Astrocyte (in vitro differentiated cells and primary cell): ENCODE results near the gene P2RY8.

Source experiments
- EZH2 ChIP-seq: IDR thresholded peaks from 2 replicates; pipeline ENCODE4 v1.6.1; 2012; ENCODE audit warnings: mild to moderate bottlenecking, low read length, inconsistent platforms; ENCODE audit not compliant: insufficient read depth
- TF ChIP-seq, protein P1 (sequence below): IDR thresholded peaks from 2 replicates; pipeline ENCODE4 v1.5.1; 2011; ENCODE audit warnings: low read depth, mild to moderate bottlenecking, inconsistent platforms, low read length, moderate library complexity; ENCODE audit not compliant: insufficient read depth

DNA sequence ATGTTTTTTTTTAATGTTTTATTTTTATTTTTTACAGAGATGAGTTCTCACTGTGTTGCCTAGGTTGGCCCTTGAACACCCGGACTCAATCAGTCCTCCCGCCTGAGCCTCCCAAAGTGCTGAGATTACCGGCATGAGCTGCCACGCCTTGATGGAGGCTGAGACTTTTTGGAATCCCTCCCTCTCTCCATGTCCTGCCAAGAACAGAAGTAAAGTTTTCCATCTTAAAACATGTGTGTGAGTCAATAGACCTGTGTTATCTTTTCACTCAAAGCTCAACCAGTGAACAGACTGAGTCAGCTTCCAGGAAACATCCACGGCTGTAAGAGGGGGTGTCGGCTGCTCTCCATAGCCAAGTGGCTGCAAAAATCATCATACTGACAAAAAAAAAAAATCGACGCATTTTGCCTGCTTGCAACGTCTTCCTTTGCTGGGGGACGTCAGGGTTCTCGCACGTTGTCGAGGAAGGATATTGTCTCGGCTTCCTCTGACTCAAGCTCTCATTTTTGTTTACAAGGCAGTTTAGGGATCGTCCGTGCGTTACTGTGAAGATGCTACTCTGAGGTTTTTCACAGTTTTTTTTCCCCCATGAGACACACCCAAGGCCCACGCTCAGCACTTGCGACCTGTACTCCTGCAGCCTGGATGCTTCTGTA lies 74.3 kb downstream of the P2RY8 start:
- TF ChIP-seq, protein P1, sequence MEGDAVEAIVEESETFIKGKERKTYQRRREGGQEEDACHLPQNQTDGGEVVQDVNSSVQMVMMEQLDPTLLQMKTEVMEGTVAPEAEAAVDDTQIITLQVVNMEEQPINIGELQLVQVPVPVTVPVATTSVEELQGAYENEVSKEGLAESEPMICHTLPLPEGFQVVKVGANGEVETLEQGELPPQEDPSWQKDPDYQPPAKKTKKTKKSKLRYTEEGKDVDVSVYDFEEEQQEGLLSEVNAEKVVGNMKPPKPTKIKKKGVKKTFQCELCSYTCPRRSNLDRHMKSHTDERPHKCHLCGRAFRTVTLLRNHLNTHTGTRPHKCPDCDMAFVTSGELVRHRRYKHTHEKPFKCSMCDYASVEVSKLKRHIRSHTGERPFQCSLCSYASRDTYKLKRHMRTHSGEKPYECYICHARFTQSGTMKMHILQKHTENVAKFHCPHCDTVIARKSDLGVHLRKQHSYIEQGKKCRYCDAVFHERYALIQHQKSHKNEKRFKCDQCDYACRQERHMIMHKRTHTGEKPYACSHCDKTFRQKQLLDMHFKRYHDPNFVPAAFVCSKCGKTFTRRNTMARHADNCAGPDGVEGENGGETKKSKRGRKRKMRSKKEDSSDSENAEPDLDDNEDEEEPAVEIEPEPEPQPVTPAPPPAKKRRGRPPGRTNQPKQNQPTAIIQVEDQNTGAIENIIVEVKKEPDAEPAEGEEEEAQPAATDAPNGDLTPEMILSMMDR, result no peak
- no peak for TF ChIP-seq EZH2
